Memory B cell (primary cell): ENCODE data around the gene ABHD3.
"Not testable (repeated sequence)": the region's sequence is repeated elsewhere in the genome, so short reads cannot be mapped to it uniquely, and the experiment has no call there.

Experiments used
- ATAC-seq: fragments of 150-1000 bp; cut with Tn5 transposase; 2 replicates; pipeline ENCODE4 v1.10.0; 2021; ENCODE audit warnings: low read depth, mild to moderate bottlenecking, moderate library complexity
- DNase-seq, 2 donors: peaks; one replicate each; pipeline ENCODE4 v3.0.0; 2022; ENCODE audit warnings: low spot score in 2 of 2
- H3K27ac Mint-ChIP-seq: one replicate; pipeline ENCODE4 v1.8.0; 2022; ENCODE audit warnings: mild to moderate bottlenecking, moderate library complexity, mixed read lengths
- H3K27me3 Mint-ChIP-seq: one replicate; pipeline ENCODE4 v1.8.0; 2022; ENCODE audit warnings: mixed read lengths
- H3K36me3 Mint-ChIP-seq: one replicate; pipeline ENCODE4 v1.8.0; 2022; ENCODE audit warnings: mild to moderate bottlenecking, mixed read lengths
- H3K4me1 Mint-ChIP-seq: one replicate; pipeline ENCODE4 v1.8.0; 2022; ENCODE audit warnings: mixed read lengths
- H3K4me3 Mint-ChIP-seq: one replicate; pipeline ENCODE4 v1.8.0; 2022; ENCODE audit warnings: mild to moderate bottlenecking, moderate library complexity, mixed read lengths
- H3K9me3 Mint-ChIP-seq: one replicate; pipeline ENCODE4 v1.8.0; 2022; ENCODE audit warnings: mixed read lengths

The ABHD3 gene

DNA sequence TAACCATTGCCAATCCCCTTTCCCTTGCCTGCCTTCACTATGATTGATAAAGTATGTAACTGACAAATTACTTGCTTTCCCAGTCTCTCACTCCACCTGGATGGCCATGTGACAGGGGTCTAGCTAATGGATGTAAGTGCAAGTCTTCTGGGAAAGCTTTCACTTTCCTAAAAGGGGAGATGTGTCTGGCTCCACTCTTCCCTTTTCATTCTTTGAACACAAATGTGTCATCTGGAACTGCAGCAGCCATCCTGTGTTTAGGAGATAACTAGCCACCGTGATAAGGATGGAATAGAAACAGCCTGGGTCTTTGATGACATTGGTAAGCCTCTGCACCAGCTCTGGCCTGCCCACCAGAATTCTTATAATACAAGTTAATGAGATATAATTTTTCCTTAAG, 54.3 kb downstream of the ABHD3 start:
- DNase-seq = no peak
- H3K27ac Mint-ChIP-seq = no peak overlapping the region
- no peak for ATAC-seq
- H3K4me3 Mint-ChIP-seq = no peak overlapping the region
- peaks cover 2% of the 10 kb centered on the region for H3K9me3 Mint-ChIP-seq
- H3K4me1 Mint-ChIP-seq = no peaks in the 10 kb centered on the region
- H3K27me3 Mint-ChIP-seq = no peaks in the 10 kb centered on the region
- H3K36me3 Mint-ChIP-seq = peaks cover 12% of the 10 kb centered on the region

DNA sequence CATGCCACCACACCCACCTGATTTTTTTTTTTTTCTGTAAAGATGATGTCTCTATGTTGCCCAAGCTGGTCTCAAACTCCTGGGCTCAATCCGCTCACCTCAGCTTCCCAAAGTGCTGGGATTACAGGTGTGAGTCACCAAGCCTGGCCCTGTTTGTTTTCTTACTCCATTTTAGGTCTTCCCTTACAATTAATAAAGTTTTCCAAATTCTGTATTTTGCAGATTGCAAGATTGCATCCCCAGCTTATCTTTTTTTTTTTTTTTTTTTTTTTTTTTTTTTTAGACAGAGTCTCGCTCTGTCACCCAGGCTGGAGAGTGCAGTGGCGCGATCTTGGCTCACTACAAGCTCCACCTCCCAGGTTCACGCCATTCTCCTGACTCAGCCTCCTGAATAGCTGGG, 64.2 kb downstream of the ABHD3 start:
- DNase-seq, H3K36me3 Mint-ChIP-seq, H3K27me3 Mint-ChIP-seq, H3K9me3 Mint-ChIP-seq, H3K27ac Mint-ChIP-seq, ATAC-seq, H3K4me3 Mint-ChIP-seq: not testable (repeated sequence)
- peaks cover 10% of the 10 kb centered on the region for H3K4me1 Mint-ChIP-seq

DNA sequence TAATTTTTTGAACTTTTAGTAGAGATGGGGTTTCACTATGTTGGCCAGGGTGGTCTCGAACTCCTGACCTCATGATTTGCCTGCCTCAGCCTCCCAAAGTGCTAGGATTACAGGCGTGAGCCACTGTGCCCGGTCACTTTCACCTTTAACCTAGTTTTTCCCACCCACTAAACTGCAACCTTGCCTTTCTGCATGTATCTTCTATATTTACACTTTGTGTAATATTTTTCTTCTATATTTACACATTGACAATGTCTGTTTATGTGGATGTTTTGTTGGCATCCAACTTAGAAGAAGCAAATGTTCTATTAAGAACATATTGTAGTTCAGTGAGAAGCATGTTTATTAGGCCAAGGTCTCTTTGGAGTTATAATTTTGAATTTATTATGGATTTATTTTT, 65.8 kb downstream of the ABHD3 start:
- peak overlapping the region; percentile 33 for H3K27ac Mint-ChIP-seq
- no peak for ATAC-seq
- no peak overlapping the region for H3K4me3 Mint-ChIP-seq
- H3K4me1 Mint-ChIP-seq = peaks cover 15% of the 10 kb centered on the region
- no peaks in the 10 kb centered on the region for H3K27me3 Mint-ChIP-seq
- no peaks in the 10 kb centered on the region for H3K9me3 Mint-ChIP-seq
- no peaks in the 10 kb centered on the region for H3K36me3 Mint-ChIP-seq
- no peak for DNase-seq

GRCh38 chr18:21636769-21637168, 67.8 kb downstream of the ABHD3 start:
- DNase-seq (no peak), ATAC-seq (no peak)
- Mint-ChIP-seq H3K4me1 (peaks cover 15% of the 10 kb centered on the region), H3K4me3 (no peak overlapping the region), H3K9me3 (no peaks in the 10 kb centered on the region), H3K27ac (peak overlapping the region; percentile 75), H3K27me3 (no peaks in the 10 kb centered on the region), H3K36me3 (no peaks in the 10 kb centered on the region)

DNA sequence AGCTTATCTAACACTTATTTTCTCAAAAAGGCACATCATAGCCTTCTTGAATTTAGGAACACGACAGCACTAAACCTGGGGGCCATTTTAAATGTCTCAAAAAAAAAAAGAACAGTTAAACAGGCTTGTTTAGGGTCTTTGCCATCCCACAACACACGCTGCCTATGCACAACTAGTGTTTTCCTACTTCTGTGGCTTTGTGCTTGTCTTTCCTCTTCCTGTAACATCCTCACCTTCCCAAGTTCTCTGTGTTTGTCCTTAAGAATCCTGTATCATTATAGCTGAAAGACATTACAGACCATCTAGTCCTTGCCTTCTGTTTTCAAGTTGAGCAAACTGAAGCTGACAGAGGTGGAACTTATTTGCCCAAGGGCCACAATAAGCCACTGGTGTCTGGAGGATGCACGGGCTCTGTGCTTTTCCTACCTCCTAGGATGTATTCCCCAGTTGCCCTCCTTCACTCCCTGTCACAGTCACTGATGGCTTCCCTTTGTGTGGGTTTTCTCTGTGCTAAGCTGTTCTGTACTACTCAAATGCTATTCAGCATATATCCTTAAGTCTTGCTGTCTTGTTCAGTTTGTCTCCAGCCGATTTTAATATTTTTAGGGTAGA, 69.9 kb downstream of the ABHD3 start:
- no peaks in the 10 kb centered on the region for H3K27me3 Mint-ChIP-seq
- H3K27ac Mint-ChIP-seq = peak overlapping the region; percentile 38
- no peak overlapping the region for H3K4me3 Mint-ChIP-seq
- no peaks in the 10 kb centered on the region for H3K9me3 Mint-ChIP-seq
- ATAC-seq (no peak), DNase-seq (no peak)
- no peaks in the 10 kb centered on the region for H3K36me3 Mint-ChIP-seq
- peaks cover 15% of the 10 kb centered on the region for H3K4me1 Mint-ChIP-seq

DNA sequence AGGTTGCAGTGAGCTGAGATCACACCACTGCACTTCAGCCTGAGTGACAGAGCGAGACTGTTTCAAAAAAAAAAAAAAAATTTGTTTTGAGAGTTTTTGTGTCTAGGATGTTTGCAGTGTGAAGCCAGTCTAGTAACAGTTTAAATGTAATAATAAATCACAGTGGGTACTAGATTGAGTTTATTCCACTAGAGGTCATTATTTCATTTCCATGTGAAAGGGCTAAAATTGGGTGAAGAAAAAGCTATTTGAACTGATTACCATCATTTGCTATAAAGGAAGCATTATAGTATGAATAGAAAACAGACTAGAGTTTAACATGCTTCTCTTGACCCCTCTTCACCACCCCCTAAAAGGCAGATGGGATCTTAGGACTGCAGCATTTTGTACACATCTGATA, 72.2 kb downstream of the ABHD3 start:
- ATAC-seq = no peak
- H3K36me3 Mint-ChIP-seq = peaks cover 6% of the 10 kb centered on the region
- no peak overlapping the region for H3K4me3 Mint-ChIP-seq
- no peak for DNase-seq
- H3K4me1 Mint-ChIP-seq = peaks cover 19% of the 10 kb centered on the region
- no peaks in the 10 kb centered on the region for H3K27me3 Mint-ChIP-seq
- H3K27ac Mint-ChIP-seq = peak overlapping the region; percentile 14
- H3K9me3 Mint-ChIP-seq = no peaks in the 10 kb centered on the region

- Mint-ChIP-seq H3K36me3 (peaks cover 14% of the 10 kb centered on the region), H3K4me3 (peak overlapping the region; percentile 8), H3K4me1 (peaks cover 12% of the 10 kb centered on the region), H3K27ac (peak overlapping the region; percentile 94), H3K9me3 (no peaks in the 10 kb centered on the region), H3K27me3 (no peaks in the 10 kb centered on the region)
- ATAC-seq (peak; percentile 80), DNase-seq (no peak)
Measured at GRCh38 chr18:21629089-21629832, 75.3 kb downstream of the ABHD3 start.

- H3K27me3 Mint-ChIP-seq, H3K9me3 Mint-ChIP-seq, H3K4me3 Mint-ChIP-seq, H3K4me1 Mint-ChIP-seq, ATAC-seq, H3K27ac Mint-ChIP-seq, DNase-seq: not testable (repeated sequence)
- H3K36me3 Mint-ChIP-seq = peaks cover 22% of the 10 kb centered on the region
Measured at GRCh38 chr18:21621640-21622039, 82.9 kb downstream of the ABHD3 start.

DNA sequence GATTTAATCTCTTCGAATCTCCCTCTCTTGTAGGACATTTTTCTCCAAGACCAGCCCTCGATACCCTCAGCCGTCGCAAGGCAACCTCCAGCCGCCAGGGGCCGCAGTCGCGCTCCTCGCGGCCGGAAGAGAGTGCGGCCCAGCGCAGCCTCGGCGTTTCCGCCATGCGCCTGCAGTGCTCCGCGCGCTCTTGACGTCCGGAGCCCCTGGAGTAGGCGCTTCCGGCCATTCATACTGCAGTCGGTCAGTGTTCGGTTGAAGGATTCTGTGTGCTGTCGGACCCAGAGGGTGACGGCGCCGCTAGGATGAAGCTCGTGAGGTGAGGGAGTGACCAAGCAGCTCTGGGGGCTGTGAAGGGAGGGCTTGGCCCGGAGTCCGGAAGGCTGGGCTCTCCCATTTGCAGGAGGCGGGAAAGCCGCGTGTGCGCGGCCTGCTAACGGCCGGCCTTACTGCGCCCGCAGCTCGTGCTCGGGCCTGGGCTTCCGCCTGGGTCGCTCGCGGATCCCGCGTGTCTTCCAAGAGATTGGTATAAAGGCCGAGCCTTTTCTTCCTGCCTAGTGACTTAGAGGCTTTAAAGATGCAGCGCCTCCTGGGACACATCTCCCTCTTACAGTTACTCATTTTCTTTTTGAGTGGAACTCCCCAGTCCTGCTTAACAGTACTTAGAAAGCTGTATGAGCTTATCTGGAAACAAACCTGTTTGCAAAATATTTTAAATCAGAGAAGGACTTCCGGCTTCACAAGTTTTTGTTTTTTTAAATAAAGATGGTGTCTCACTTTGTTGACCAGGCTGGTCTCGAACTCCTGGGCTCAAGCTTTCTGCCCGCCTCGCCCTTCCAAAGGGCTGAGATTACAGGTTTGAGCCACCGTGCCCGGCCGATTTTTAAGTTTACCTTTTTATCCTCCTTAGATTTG, 92.2 kb downstream of the ABHD3 start, which contains the start of gene SNRPD1:
TSS of gene SNRPD1 (plus strand) at position 190 of the 915 bp plus-strand sequence. CDS start at position 306, 116 bp downstream.
- Mint-ChIP-seq H3K27me3 (no peaks in the 10 kb centered on the region), H3K4me3 (peak within 1 kb of the TSS; percentile 97), H3K36me3 (peaks cover 5% of the 10 kb centered on the region), H3K4me1 (peaks cover 16% of the 10 kb centered on the region), H3K9me3 (no peaks in the 10 kb centered on the region), H3K27ac (peak within 1 kb of the TSS; percentile 86)
- DNase-seq (peak; percentile 89 to 95), ATAC-seq (peak; percentile 95)

DNA sequence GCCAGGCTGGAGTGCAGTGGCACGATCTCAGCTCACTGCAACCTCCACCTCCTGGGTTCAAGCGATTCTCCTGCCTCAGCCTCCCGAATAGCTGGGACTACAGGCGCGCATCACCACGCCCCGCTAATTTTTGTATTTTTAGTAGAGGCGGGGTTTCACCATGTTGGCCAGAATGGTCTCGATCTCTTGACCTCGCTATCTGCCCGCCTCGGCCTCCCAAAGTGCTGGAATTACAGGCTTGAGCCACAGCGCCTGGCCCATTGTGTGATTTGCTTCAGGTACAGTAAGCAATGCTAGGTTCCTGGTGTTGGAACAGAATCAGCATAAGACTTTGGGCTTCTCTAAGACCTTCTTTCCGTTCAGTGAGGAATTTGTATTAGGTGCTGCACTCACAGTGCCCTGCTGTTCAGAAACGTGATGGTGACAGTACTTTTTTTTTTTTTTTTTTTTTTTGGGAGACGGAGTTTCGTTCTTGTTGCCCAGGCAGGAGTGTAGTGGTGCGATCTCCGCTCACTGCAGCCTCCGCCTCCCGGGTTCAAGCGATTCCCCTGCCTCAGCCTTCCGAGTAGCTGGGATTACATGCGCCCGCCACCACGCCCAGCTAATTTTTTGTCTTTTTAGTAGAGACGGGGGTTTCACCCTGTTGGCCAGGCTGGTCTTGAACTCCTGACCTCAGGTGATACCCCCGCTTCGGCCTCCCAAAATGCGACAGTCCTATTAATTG, 93.0 kb downstream of the ABHD3 start:
- H3K27me3 Mint-ChIP-seq, H3K9me3 Mint-ChIP-seq, DNase-seq, ATAC-seq, H3K36me3 Mint-ChIP-seq: not testable (repeated sequence)
- Mint-ChIP-seq H3K4me3 (peak overlapping the region; percentile 97), H3K4me1 (peaks cover 14% of the 10 kb centered on the region), H3K27ac (peak overlapping the region; percentile 86)

DNA sequence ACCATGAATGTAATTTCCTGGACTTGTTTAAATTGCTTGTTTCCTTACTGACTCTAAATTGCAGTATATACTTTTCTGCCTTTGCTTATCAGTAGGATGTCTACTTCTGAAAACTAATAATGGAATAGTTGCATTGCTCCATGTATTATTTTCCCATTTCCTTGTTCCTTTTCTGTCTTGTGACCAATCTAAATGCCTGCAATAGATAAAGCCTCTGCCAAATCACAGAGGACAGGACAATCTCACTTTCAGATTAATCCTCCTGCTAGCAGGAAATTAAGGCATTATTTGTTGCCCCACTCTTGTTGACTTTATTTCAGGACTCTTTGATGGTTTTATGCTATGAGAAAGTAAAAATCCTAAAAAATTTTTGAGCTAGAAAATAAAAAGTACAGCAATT, 99.4 kb downstream of the ABHD3 start:
- no peak for ATAC-seq

GRCh38 chr18:21604671-21605070, 99.9 kb downstream of the ABHD3 start:
- H3K27me3 Mint-ChIP-seq = no peaks in the 10 kb centered on the region
- H3K27ac Mint-ChIP-seq = peak overlapping the region; percentile 45
- DNase-seq (no peak), ATAC-seq (no peak)
- no peaks in the 10 kb centered on the region for H3K36me3 Mint-ChIP-seq
- H3K4me1 Mint-ChIP-seq = peaks cover 9% of the 10 kb centered on the region
- no peaks in the 10 kb centered on the region for H3K9me3 Mint-ChIP-seq
- no peak overlapping the region for H3K4me3 Mint-ChIP-seq

More for the DNA sequence above, 99.4 kb downstream of the ABHD3 start:
- peaks cover 7% of the 10 kb centered on the region for H3K4me1 Mint-ChIP-seq
- no peak overlapping the region for H3K4me3 Mint-ChIP-seq
- H3K27ac Mint-ChIP-seq = peak overlapping the region; percentile 45
- H3K36me3 Mint-ChIP-seq = no peaks in the 10 kb centered on the region
- no peaks in the 10 kb centered on the region for H3K27me3 Mint-ChIP-seq
- no peak for DNase-seq
- no peaks in the 10 kb centered on the region for H3K9me3 Mint-ChIP-seq

DNA sequence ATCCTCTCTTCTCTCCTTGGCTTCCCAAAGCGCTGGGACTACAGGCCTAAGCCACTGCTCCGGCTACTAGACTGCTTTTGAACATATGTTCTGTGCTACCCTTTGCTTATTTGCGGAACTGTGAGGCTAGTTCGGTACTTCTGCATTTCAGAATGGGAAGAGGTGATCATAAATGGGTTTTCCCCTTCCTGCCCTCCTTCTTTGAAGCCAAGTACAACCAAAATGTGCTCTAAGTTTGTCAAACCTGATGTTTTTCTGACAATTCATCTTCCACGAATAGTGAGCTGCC, 102.3 kb downstream of the ABHD3 start:
- Mint-ChIP-seq H3K9me3 (no peaks in the 10 kb centered on the region), H3K4me3 (peak overlapping the region; percentile 78), H3K27me3 (no peaks in the 10 kb centered on the region), H3K36me3 (no peaks in the 10 kb centered on the region), H3K4me1 (peaks cover 20% of the 10 kb centered on the region), H3K27ac (peak overlapping the region; percentile 99)
- ATAC-seq = peak; percentile 37
- DNase-seq = peak; percentile 39 to 63
